HFFc6 (cell line): ENCODE data around the gene CCDC102A. TPM values are rescaled to one million over a fixed set of nuclear protein-coding genes. Genes with fewer than 3 reads are reported as not detected.

Experiments
- DNase-seq: peaks from one replicate; pipeline ENCODE4 v3.0.0-alpha.2; 2018
- H3K27ac Mint-ChIP-seq: 2 replicates; pipeline ENCODE4 v1.8.0; 2020; ENCODE audit warnings: mild to moderate bottlenecking, mixed read lengths
- H3K27me3 Mint-ChIP-seq: 2 replicates; pipeline ENCODE4 v1.8.0; 2021; ENCODE audit warnings: mild to moderate bottlenecking, moderate library complexity, mixed read lengths; ENCODE audit not compliant: insufficient read depth
- H3K36me3 Mint-ChIP-seq: 2 replicates; pipeline ENCODE4 v1.8.0; 2021; ENCODE audit warnings: low read depth, mixed read lengths
- H3K4me1 Mint-ChIP-seq: 2 replicates; pipeline ENCODE4 v1.8.0; 2020; ENCODE audit warnings: low read depth, mixed read lengths
- H3K4me3 Mint-ChIP-seq: 2 replicates; pipeline ENCODE4 v1.8.0; 2020; ENCODE audit warnings: mild to moderate bottlenecking, moderate library complexity, mixed read lengths
- H3K9me3 Mint-ChIP-seq: 2 replicates; pipeline ENCODE4 v1.8.0; 2020; ENCODE audit warnings: mild to moderate bottlenecking, mixed read lengths
- CTCF ChIP-seq: fragments of 200-600 bp; sonication (generic); IDR thresholded peaks from 2 replicates; pipeline ENCODE4 v1.5.0; 2021; ENCODE audit warnings: antibody characterized with exemption, mild to moderate bottlenecking
- total RNA-seq, 6 experiments: library from RNA; stranded (reverse); fragmentation: NEBNext Ultra II Directional; extraction: Animal tissue kit (Norgen Biotek cat#: 25700); gene quantifications; 2 replicates in 1 of 6; 3 replicates in 5 of 6; pipeline ENCODE4 v1.2.3, GENCODE V29; 2021

The CCDC102A gene
- total RNA-seq, 6 experiments from 2014 or later, result 3.6 to 4.6 (median 4.1) TPM

GRCh38 chr16:57512296-57513001 lies 23.9 kb downstream of the CCDC102A start:
- no peaks in the 10 kb centered on the region for H3K4me1 Mint-ChIP-seq
- H3K27me3 Mint-ChIP-seq, result peaks cover 16% of the 10 kb centered on the region
- no peak overlapping the region for H3K27ac Mint-ChIP-seq
- DNase-seq, result no peak
- H3K4me3 Mint-ChIP-seq, result no peak overlapping the region
- TF ChIP-seq CTCF, result no peak
- no peaks in the 10 kb centered on the region for H3K36me3 Mint-ChIP-seq
- no peaks in the 10 kb centered on the region for H3K9me3 Mint-ChIP-seq

DNA sequence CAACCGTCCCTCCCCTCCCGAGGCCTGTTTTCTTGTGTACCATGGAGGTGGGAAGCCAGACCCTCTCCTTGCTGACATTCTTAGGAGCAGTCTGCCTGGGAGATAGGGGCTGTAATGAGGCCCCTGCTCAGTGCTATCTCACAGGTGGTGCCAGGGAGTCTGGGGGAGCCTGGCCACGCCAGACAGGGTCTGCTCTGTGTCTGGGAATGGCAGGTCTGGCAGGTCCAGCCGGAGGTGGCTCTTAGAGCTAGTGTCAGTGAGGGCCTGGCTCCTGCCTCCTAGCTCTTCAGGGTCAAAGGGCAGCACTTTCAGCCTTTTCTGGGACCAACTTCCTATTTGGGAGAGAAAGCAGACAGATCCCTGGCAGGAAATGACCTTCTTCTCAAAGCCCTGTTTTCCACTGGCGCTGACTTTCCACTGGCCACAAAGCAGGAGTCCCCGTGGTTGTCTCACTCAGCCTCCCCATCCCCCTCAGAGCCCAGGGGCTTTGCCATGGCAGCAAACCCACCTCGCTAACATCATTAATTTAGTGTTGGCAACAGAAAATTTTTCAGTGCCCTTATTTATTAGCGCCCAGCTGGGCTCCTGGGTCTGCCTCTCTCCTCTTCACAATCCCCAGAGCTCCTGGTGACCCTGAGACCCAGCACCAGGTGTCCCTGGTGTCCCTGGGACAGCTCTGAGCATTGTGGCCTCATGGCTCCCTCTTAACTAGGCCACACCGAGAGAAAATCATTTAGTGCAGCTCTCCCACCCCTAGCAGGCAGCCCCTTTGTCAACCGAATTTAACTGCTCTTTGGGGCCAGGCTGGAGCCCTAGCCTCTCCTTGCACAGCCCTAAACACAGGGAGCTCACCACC lies 26.1 kb downstream of the CCDC102A start:
- no peaks in the 10 kb centered on the region for H3K9me3 Mint-ChIP-seq
- H3K36me3 Mint-ChIP-seq, result no peaks in the 10 kb centered on the region
- DNase-seq, result no peak
- no peak for TF ChIP-seq CTCF
- no peak overlapping the region for H3K27ac Mint-ChIP-seq
- peaks cover 23% of the 10 kb centered on the region for H3K27me3 Mint-ChIP-seq
- H3K4me1 Mint-ChIP-seq, result no peaks in the 10 kb centered on the region
- H3K4me3 Mint-ChIP-seq, result no peak overlapping the region

GRCh38 chr16:57509231-57509923 lies 27.0 kb downstream of the CCDC102A start:
- Mint-ChIP-seq H3K27me3 (peaks cover 30% of the 10 kb centered on the region), H3K4me3 (no peak overlapping the region), H3K27ac (no peak overlapping the region), H3K4me1 (no peaks in the 10 kb centered on the region), H3K36me3 (no peaks in the 10 kb centered on the region), H3K9me3 (no peaks in the 10 kb centered on the region)
- TF ChIP-seq CTCF, result no peak
- no peak for DNase-seq

GRCh38 chr16:57508035-57508425 lies 28.3 kb downstream of the CCDC102A start:
- no peak overlapping the region for H3K27ac Mint-ChIP-seq
- TF ChIP-seq CTCF, result no peak
- H3K27me3 Mint-ChIP-seq, result peaks cover 42% of the 10 kb centered on the region
- no peak for DNase-seq
- H3K36me3 Mint-ChIP-seq, result no peaks in the 10 kb centered on the region
- no peaks in the 10 kb centered on the region for H3K9me3 Mint-ChIP-seq
- no peaks in the 10 kb centered on the region for H3K4me1 Mint-ChIP-seq
- H3K4me3 Mint-ChIP-seq, result no peak overlapping the region

DNA sequence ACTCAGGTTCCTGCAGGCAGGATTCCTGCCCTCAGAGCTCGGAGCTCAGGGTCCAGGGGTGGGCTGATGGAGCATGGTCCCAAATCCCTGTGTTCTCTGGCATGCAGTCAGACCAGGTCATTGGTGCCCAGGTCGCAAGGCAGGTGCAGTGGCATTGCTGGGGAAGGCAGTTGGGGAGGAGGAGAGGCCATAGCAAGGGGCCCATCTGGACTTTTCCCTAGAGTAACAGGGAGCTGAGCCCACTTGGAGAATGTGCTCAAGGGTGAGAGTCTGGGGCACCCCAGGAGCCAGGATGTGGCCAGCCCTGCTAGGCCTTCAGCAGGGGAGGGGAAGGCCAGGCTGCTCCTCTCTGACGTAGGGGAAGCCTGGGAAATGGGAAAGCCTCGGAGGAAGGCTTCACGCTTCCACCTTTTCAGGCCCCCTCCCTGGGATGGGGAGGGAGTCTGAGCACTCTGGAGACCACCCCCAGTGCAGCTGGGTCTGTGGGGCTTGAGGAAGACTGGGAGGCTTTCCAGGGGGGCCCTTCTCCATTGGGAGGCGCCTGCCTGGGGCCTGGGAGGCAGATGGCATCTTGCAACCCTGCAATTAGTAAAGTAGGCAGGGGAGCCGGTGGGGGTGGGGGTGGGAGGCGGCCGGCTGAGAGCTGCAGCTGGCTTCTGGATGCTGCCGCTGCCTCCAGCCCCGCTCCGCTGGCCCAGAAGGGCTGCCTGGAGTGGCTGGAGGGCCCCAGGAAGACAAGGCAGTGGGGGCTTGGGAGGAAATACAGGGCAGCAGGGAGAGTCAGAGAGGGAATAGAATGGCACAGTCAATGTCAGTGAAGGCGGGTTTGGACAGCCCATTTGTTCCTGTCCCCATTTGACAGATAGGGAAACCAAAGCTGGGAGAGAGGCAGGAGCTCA lies 29.0 kb downstream of the CCDC102A start:
- Mint-ChIP-seq H3K9me3 (no peaks in the 10 kb centered on the region), H3K36me3 (no peaks in the 10 kb centered on the region), H3K27ac (no peak overlapping the region), H3K27me3 (peaks cover 47% of the 10 kb centered on the region), H3K4me3 (no peak overlapping the region), H3K4me1 (no peaks in the 10 kb centered on the region)
- no peak for TF ChIP-seq CTCF
- no peak for DNase-seq
